Activated CD8-positive, alpha-beta memory T cell treated with anti-CD3 and anti-CD28 coated beads, Interleukin-2, amount 10 ng/mL, durations not matched to agents 7 days and 5 days (primary cell): ENCODE results near the gene THOC2. TPM values are rescaled to one million over a fixed set of nuclear protein-coding genes. Genes with fewer than 3 reads are reported as not detected.

Experiments used
- ATAC-seq: fragments of 150-1000 bp; cut with Tn5 transposase; one replicate; pipeline ENCODE4 v1.10.0; 2021; ENCODE audit warnings: moderate library complexity
- CTCF ChIA-PET: fragments of 350-600 bp; sonication (Branson Sonifier 250); formaldehyde crosslinking; loops from one replicate; lab custom pipeline; 2021; ENCODE audit warnings: antibody characterized with exemption; lab: Charles Lee
- DNase-seq: peaks from one replicate; pipeline ENCODE4 v3.0.0-alpha.2; 2020
- H3K27ac Mint-ChIP-seq: one replicate; pipeline ENCODE4 v1.8.0; 2021; ENCODE audit warnings: mild to moderate bottlenecking, mixed read lengths
- H3K27me3 Mint-ChIP-seq: one replicate; pipeline ENCODE4 v1.8.0; 2021; ENCODE audit warnings: mixed read lengths
- H3K36me3 Mint-ChIP-seq: one replicate; pipeline ENCODE4 v1.8.0; 2021; ENCODE audit warnings: mild to moderate bottlenecking, mixed read lengths
- H3K4me1 Mint-ChIP-seq: one replicate; pipeline ENCODE4 v1.8.0; 2021; ENCODE audit warnings: mixed read lengths
- H3K4me3 Mint-ChIP-seq: one replicate; pipeline ENCODE4 v1.8.0; 2021; ENCODE audit warnings: mild to moderate bottlenecking, moderate library complexity, mixed read lengths
- H3K9me3 Mint-ChIP-seq: one replicate; pipeline ENCODE4 v1.8.0; 2022; ENCODE audit warnings: low read depth, mixed read lengths
- total RNA-seq, 2 experiments: library from RNA; stranded (reverse); gene quantifications; one replicate each; pipeline ENCODE4 v1.2.3, GENCODE V29; 2021

THOC2 gene
- total RNA-seq, 2 experiments from 2014 or later, result 74.6 to 93.0 TPM

GRCh38 chrX:123626962-123627361 is 105.9 kb downstream of the THOC2 start:
- H3K4me3 Mint-ChIP-seq, result no peak overlapping the region
- CTCF ChIA-PET, result no interaction called here
- H3K4me1 Mint-ChIP-seq, result peaks cover 15% of the 10 kb centered on the region
- H3K36me3 Mint-ChIP-seq, result peaks cover 40% of the 10 kb centered on the region
- no peak overlapping the region for H3K27ac Mint-ChIP-seq
- no peaks in the 10 kb centered on the region for H3K9me3 Mint-ChIP-seq
- ATAC-seq (peak; percentile 36), DNase-seq (no peak)
- no peaks in the 10 kb centered on the region for H3K27me3 Mint-ChIP-seq

DNA sequence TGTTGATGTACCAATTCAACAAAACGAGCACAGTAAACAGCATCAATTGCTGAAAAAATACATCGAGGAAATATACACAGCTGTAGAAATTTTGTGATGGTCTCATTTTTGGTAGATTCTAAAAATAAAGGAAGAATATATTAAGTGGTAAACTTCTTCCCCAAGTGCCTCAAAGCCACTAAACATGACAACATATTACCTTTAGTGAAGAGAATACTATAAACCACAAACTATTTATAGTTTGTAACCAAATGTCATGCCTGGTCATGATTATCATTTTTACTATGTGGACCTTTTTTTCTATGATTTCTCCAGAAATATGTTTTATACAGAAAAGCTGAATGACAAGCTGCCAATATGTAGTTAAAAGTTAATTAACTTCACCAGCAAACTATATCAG is 106.9 kb downstream of the THOC2 start:
- no peaks in the 10 kb centered on the region for H3K9me3 Mint-ChIP-seq
- peaks cover 15% of the 10 kb centered on the region for H3K4me1 Mint-ChIP-seq
- no peak overlapping the region for H3K4me3 Mint-ChIP-seq
- H3K27me3 Mint-ChIP-seq, result no peaks in the 10 kb centered on the region
- CTCF ChIA-PET, result interaction anchor here (0.8 kb wide), 1 partner anchor 10 kb away, joined by 3 read pairs; no protein-coding TSS in a partner anchor
- peaks cover 38% of the 10 kb centered on the region for H3K36me3 Mint-ChIP-seq
- DNase-seq, result no peak
- no peak overlapping the region for H3K27ac Mint-ChIP-seq
- no peak for ATAC-seq

GRCh38 chrX:123625477-123625876 is 107.4 kb downstream of the THOC2 start:
- DNase-seq, result no peak
- peaks cover 15% of the 10 kb centered on the region for H3K4me1 Mint-ChIP-seq
- H3K27ac Mint-ChIP-seq, result no peak overlapping the region
- H3K27me3 Mint-ChIP-seq, result no peaks in the 10 kb centered on the region
- no peaks in the 10 kb centered on the region for H3K9me3 Mint-ChIP-seq
- CTCF ChIA-PET, result interaction anchor here (0.8 kb wide), 1 partner anchor 9 kb away, joined by 3 read pairs; no protein-coding TSS in a partner anchor
- peaks cover 41% of the 10 kb centered on the region for H3K36me3 Mint-ChIP-seq
- no peak for ATAC-seq
- no peak overlapping the region for H3K4me3 Mint-ChIP-seq

DNA sequence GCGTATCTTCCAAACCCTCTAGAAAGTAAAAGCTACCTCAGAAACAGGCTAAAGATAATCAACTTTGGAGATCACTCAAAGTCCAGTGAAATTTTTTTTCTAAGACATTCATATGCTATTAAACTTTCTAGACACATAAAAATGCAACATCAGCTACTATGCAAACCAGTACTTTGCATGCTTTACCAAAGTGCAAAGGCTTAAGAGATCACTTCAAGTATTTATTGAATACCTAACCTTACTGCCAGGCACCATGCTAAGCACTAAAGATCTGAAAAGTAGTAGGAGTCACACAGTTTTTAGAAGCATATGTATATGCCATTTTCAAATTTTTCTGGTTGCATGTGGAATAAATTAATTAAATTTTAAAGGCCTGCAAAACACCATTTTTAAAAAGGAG is 115.8 kb downstream of the THOC2 start:
- no peak for ATAC-seq
- H3K4me3 Mint-ChIP-seq, result no peak overlapping the region

DNA sequence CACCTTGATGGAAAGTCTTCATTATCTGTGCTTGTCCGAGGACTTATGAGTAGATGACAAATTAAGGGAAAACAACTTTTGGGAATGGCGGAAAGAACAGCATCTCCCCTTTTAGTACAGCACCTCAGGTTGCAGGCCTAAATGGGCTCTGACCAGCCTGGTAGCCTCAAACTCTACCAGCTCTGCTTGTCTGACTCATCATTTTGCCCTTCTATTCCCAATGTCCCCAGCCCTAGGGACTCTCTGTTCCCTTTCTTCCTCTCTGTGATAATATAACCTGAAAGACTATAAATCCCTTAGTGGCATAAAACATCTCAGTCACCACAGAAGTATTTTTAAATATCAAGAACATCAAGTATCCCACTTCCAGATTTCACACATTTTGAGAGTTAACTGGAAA is 121.9 kb downstream of the THOC2 start:
- CTCF ChIA-PET, result no interaction called here
- H3K4me1 Mint-ChIP-seq, result no peaks in the 10 kb centered on the region
- ATAC-seq, result no peak
- no peaks in the 10 kb centered on the region for H3K27me3 Mint-ChIP-seq
- H3K4me3 Mint-ChIP-seq, result no peak overlapping the region
- no peak overlapping the region for H3K27ac Mint-ChIP-seq
- H3K36me3 Mint-ChIP-seq, result peaks cover 39% of the 10 kb centered on the region
- H3K9me3 Mint-ChIP-seq, result no peaks in the 10 kb centered on the region
- no peak for DNase-seq

More for the DNA sequence above, 115.8 kb downstream of the THOC2 start:
- no peak overlapping the region for H3K27ac Mint-ChIP-seq
- no peaks in the 10 kb centered on the region for H3K27me3 Mint-ChIP-seq
- no peaks in the 10 kb centered on the region for H3K9me3 Mint-ChIP-seq
- DNase-seq, result no peak
- CTCF ChIA-PET, result interaction anchor here (1.4 kb wide), 1 partner anchor 9 kb away, joined by 3 read pairs; no protein-coding TSS in a partner anchor
- no peaks in the 10 kb centered on the region for H3K4me1 Mint-ChIP-seq
- H3K36me3 Mint-ChIP-seq, result peaks cover 26% of the 10 kb centered on the region

GRCh38 chrX:123607806-123608205 is 125.0 kb downstream of the THOC2 start:
- CTCF ChIA-PET, result no interaction called here

GRCh38 chrX:123607270-123607669 is 125.6 kb downstream of the THOC2 start:
- ATAC-seq (no peak), DNase-seq (no peak)
- H3K27ac Mint-ChIP-seq, result no peak overlapping the region
- peaks cover 45% of the 10 kb centered on the region for H3K36me3 Mint-ChIP-seq
- CTCF ChIA-PET, result no interaction called here
- no peaks in the 10 kb centered on the region for H3K4me1 Mint-ChIP-seq
- no peaks in the 10 kb centered on the region for H3K9me3 Mint-ChIP-seq
- no peaks in the 10 kb centered on the region for H3K27me3 Mint-ChIP-seq
- H3K4me3 Mint-ChIP-seq, result no peak overlapping the region

More at GRCh38 chrX:123607806-123608205, 125.0 kb downstream of the THOC2 start:
- Mint-ChIP-seq H3K36me3 (peaks cover 43% of the 10 kb centered on the region), H3K4me3 (no peak overlapping the region), H3K27me3 (no peaks in the 10 kb centered on the region), H3K27ac (no peak overlapping the region), H3K4me1 (no peaks in the 10 kb centered on the region), H3K9me3 (no peaks in the 10 kb centered on the region)
- ATAC-seq, result no peak
- DNase-seq, result no peak

DNA sequence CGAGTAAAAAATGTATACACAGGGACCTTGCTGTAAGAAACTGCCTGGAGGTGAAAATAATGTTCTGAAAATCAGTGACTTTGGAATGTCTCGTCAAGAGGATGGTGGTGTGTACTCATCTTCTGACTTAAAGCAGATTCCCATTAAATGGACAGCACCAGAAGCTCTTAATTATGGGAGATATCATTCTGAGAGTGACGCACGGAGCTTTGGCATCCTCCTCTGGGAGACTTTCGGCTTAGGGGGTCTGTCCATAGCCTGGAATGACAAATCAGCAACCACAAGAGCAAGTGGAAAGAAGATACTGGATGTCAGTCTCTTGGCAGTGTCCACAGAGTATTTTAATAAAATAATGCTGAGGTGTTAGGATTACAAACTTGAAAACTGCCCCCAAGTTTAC is 129.4 kb downstream of the THOC2 start:
- CTCF ChIA-PET, result no interaction called here
- Mint-ChIP-seq H3K36me3 (peaks cover 35% of the 10 kb centered on the region), H3K27me3 (no peaks in the 10 kb centered on the region), H3K4me3 (no peak overlapping the region), H3K4me1 (no peaks in the 10 kb centered on the region), H3K27ac (no peak overlapping the region), H3K9me3 (no peaks in the 10 kb centered on the region)
- DNase-seq, result no peak
- ATAC-seq, result no peak

- no peak overlapping the region for H3K4me3 Mint-ChIP-seq
- CTCF ChIA-PET, result no interaction called here
- ATAC-seq, result no peak
- H3K27ac Mint-ChIP-seq, result no peak overlapping the region
- no peaks in the 10 kb centered on the region for H3K9me3 Mint-ChIP-seq
- H3K36me3 Mint-ChIP-seq, result peaks cover 28% of the 10 kb centered on the region
- DNase-seq, result no peak
- H3K4me1 Mint-ChIP-seq, result no peaks in the 10 kb centered on the region
- H3K27me3 Mint-ChIP-seq, result no peaks in the 10 kb centered on the region
These were observed 131.4 kb downstream of the THOC2 start for GRCh38 chrX:123601437-123601836.

GRCh38 chrX:123600181-123600580 is 132.7 kb downstream of the THOC2 start:
- ATAC-seq, result no peak
- H3K36me3 Mint-ChIP-seq, result peaks cover 24% of the 10 kb centered on the region
- H3K4me1 Mint-ChIP-seq, result no peaks in the 10 kb centered on the region
- H3K27me3 Mint-ChIP-seq, result no peaks in the 10 kb centered on the region
- H3K4me3 Mint-ChIP-seq, result no peak overlapping the region
- no peak for DNase-seq
- no peaks in the 10 kb centered on the region for H3K9me3 Mint-ChIP-seq
- CTCF ChIA-PET, result no interaction called here
- no peak overlapping the region for H3K27ac Mint-ChIP-seq

DNA sequence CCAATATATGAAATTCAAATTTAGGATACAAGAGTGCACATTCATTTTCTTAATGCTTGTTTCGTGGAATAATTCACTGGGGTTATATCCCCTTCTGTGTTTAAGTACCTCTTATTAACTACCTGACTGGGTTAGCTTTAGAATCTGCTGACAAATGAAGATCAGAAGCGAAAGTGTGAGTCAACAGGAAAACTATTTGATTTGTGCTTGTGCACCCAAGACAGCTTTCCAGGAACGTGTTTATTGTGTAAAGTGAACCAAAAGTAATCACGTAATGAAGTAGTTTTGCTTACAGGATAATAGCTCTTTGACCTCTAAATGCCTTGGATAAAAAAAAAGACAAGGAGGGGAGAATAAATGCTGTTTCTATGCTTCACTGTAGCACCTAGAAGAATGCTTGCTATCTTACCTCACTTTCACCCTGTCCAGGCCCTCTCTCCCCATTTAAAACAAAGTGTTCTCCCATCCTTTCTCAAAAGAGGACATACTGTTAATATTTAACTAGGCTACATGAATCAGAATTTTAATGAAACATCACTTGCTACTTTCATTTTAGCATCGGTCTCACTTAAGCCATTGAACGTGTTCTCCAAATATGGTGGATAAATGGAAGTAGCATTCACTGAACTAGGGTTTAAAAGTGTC is 141.9 kb downstream of the THOC2 start:
- CTCF ChIA-PET, result no interaction called here
- ATAC-seq (no peak), DNase-seq (no peak)
- Mint-ChIP-seq H3K4me3 (no peak overlapping the region), H3K27ac (no peak overlapping the region), H3K9me3 (no peaks in the 10 kb centered on the region), H3K4me1 (peaks cover 11% of the 10 kb centered on the region), H3K36me3 (no peaks in the 10 kb centered on the region), H3K27me3 (no peaks in the 10 kb centered on the region)

DNA sequence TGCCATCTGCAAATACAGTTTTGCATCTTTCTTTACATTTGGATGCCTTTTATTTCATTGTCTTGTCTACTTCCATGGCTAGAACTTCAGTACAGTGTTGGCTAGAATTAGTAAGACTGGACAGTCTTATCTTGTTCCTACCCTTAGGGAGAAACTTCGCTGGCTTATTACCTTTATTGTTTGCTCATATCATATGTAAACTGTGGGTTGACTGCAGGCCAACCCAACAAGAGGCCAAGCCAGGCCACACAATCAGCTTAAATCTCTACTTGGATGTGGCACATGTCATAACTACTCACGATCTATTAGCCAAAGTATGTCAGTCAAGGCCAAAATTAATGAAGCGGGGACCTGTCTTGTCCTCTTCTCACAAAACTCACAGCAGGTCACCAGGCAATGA is 144.1 kb downstream of the THOC2 start:
- Mint-ChIP-seq H3K9me3 (no peaks in the 10 kb centered on the region), H3K4me3 (no peak overlapping the region), H3K36me3 (no peaks in the 10 kb centered on the region), H3K27me3 (no peaks in the 10 kb centered on the region), H3K27ac (no peak overlapping the region), H3K4me1 (peaks cover 11% of the 10 kb centered on the region)
- CTCF ChIA-PET, result no interaction called here
- no peak for DNase-seq
- ATAC-seq, result no peak

GRCh38 chrX:123581586-123581985 is 151.3 kb downstream of the THOC2 start:
- H3K27me3 Mint-ChIP-seq, result peaks cover 2% of the 10 kb centered on the region
- H3K4me3 Mint-ChIP-seq, result no peak overlapping the region

DNA sequence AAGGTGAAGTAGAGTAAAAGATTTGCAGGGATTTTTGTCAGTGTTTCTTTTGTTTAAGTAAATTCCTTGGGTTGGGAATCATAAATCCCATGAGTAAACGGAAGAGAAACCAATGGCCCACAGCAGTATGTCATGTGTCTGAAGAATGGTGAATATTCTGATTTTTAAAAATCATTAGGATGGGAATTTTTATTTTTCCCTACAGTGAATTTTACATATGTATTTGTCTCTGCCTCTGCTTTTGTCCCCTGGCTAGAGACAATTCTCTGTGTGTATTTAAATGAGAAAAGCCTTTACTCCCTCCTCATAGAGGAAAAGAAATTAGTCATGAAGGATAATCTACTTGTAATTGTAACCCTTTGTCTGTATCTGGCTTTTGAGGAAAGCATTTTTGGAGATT is 152.1 kb downstream of the THOC2 start:
- no peaks in the 10 kb centered on the region for H3K9me3 Mint-ChIP-seq
- no peak for ATAC-seq
- H3K4me1 Mint-ChIP-seq, result no peaks in the 10 kb centered on the region
- no peaks in the 10 kb centered on the region for H3K36me3 Mint-ChIP-seq
- H3K4me3 Mint-ChIP-seq, result no peak overlapping the region
- no peak for DNase-seq
- no peak overlapping the region for H3K27ac Mint-ChIP-seq
- CTCF ChIA-PET, result no interaction called here
- peaks cover 4% of the 10 kb centered on the region for H3K27me3 Mint-ChIP-seq

More at GRCh38 chrX:123581586-123581985, 151.3 kb downstream of the THOC2 start:
- DNase-seq (no peak), ATAC-seq (no peak)
- CTCF ChIA-PET, result no interaction called here
- H3K36me3 Mint-ChIP-seq, result no peaks in the 10 kb centered on the region
- no peak overlapping the region for H3K27ac Mint-ChIP-seq
- H3K9me3 Mint-ChIP-seq, result no peaks in the 10 kb centered on the region
- no peaks in the 10 kb centered on the region for H3K4me1 Mint-ChIP-seq
